HG03175 (cell line): ENCODE data around the gene CDH4.

ENCODE experiments used
- ATAC-seq: cut with Tn5 transposase; IDR thresholded peaks from one replicate; pipeline ENCODE4 v1.9.1; 2021; ENCODE audit warnings: mild to moderate bottlenecking, moderate library complexity; ENCODE audit not compliant: unreplicated experiment

CDH4 gene

GRCh38 chr20:61951695-61952533, 699.9 kb downstream of the CDH4 start:
- ATAC-seq, result no peak

GRCh38 chr20:61953037-61954021, 701.3 kb downstream of the CDH4 start:
- no peak for ATAC-seq

GRCh38 chr20:61954276-61955021, 702.4 kb downstream of the CDH4 start:
- no peak for ATAC-seq

GRCh38 chr20:61955668-61956395, 703.8 kb downstream of the CDH4 start:
- no peak for ATAC-seq

- ATAC-seq, result no peak
These were observed 704.6 kb downstream of the CDH4 start for GRCh38 chr20:61956396-61957342.

GRCh38 chr20:61957961-61958715, 706.1 kb downstream of the CDH4 start:
- ATAC-seq, result no peak

- ATAC-seq, result no peak
These were observed 707.0 kb downstream of the CDH4 start for GRCh38 chr20:61958773-61959700.

- no peak for ATAC-seq
These were observed 708.8 kb downstream of the CDH4 start for GRCh38 chr20:61960836-61961235.

- no peak for ATAC-seq
These were observed 711.1 kb downstream of the CDH4 start for GRCh38 chr20:61963149-61963548.

- no peak for ATAC-seq
These were observed 712.0 kb downstream of the CDH4 start for GRCh38 chr20:61963885-61964674.

- no peak for ATAC-seq
These were observed 712.9 kb downstream of the CDH4 start for GRCh38 chr20:61964675-61965605.

- no peak for ATAC-seq
These were observed 713.8 kb downstream of the CDH4 start for GRCh38 chr20:61965606-61966491.

- ATAC-seq, result no peak
These were observed 714.6 kb downstream of the CDH4 start for GRCh38 chr20:61966492-61967244.

- no peak for ATAC-seq
These were observed 715.2 kb downstream of the CDH4 start for GRCh38 chr20:61967300-61967699.
